ENCODE data around the gene HPGDS.

The HPGDS gene

DNA sequence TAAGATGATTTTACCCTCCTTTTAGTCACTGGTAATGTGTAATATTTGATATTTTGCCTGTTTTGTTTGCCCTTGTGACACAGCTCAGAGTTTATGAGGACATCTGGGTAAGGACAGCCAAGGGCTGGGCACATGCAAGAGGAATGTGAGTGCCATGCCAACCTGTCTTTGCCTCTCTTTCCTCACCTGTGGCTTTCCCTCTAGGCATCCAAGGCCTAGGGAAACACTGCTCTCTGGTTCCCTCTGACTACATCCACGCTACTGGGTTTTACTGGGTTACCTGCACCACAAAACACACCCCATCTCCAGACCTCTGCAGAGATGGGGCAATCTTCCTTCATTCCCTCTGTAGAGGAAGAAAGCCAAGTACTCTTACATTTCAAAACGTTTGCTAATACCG, 7.7 kb downstream of the HPGDS start:
- H3K4me1 ChIP-seq (ENCODE audit: control insufficient read depth, low read length): no peaks in the 10 kb centered on the region
- TF ChIP-seq EZH2phosphoT487 (IDR thresholded peaks at IDR 0.05; ENCODE audit: borderline replicate concordance, low read length): no peak
- TF ChIP-seq, protein P1, sequence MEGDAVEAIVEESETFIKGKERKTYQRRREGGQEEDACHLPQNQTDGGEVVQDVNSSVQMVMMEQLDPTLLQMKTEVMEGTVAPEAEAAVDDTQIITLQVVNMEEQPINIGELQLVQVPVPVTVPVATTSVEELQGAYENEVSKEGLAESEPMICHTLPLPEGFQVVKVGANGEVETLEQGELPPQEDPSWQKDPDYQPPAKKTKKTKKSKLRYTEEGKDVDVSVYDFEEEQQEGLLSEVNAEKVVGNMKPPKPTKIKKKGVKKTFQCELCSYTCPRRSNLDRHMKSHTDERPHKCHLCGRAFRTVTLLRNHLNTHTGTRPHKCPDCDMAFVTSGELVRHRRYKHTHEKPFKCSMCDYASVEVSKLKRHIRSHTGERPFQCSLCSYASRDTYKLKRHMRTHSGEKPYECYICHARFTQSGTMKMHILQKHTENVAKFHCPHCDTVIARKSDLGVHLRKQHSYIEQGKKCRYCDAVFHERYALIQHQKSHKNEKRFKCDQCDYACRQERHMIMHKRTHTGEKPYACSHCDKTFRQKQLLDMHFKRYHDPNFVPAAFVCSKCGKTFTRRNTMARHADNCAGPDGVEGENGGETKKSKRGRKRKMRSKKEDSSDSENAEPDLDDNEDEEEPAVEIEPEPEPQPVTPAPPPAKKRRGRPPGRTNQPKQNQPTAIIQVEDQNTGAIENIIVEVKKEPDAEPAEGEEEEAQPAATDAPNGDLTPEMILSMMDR (IDR thresholded peaks at IDR 0.05; ENCODE audit: low read depth, low read length, poor library complexity, severe bottlenecking): no peak
- H3K4me2 ChIP-seq (ENCODE audit: low read length): no peak overlapping the region

DNA sequence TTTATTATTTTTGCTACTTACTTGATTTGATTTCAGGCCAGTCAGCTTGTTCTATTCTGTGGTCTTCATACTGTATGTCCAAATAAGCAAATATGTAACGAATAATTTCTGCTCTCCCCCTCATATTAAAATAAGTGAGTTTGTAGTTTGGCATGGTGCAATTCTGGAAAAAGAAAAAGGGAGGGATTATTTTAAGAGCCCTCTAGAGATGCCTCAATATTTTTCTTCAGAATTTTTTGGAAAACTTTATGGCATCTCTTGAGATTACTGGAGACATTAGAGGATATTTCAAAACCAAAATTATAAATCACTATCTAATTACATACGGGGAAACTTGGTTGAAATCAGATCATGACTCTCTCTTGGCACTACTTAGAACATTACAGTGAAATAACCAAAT, 8.2 kb downstream of the HPGDS start:
- Histone ChIP-seq H4K20me1 (ENCODE audit: control insufficient read depth, insufficient read depth, low read depth, low read length) (no peaks in the 10 kb centered on the region), H3K4me2 (ENCODE audit: low read length) (no peak overlapping the region), H3K9me3 (ENCODE audit: control insufficient read depth, insufficient read depth, low read length) (no peaks in the 10 kb centered on the region), H3F3A (ENCODE audit: control insufficient read depth, insufficient read depth) (no peaks in the 10 kb centered on the region), H3K27ac (ENCODE audit: low read depth, low read length) (no peak overlapping the region), H3K36me3 (ENCODE audit: control insufficient read depth, low read length) (no peaks in the 10 kb centered on the region), H3K4me1 (ENCODE audit: control insufficient read depth, low read length) (no peaks in the 10 kb centered on the region), H3K79me2 (ENCODE audit: control insufficient read depth, low read length) (no peaks in the 10 kb centered on the region), H3K4me3 (ENCODE audit: low read length) (no peak overlapping the region), H3K27me3 (ENCODE audit: control insufficient read depth, low read length) (no peaks in the 10 kb centered on the region), H3K9me2 (replicated peaks; ENCODE audit: control insufficient read depth, low read length) (no peaks in the 10 kb centered on the region)
- TF ChIP-seq, protein P1 (IDR thresholded peaks at IDR 0.05; ENCODE audit: low read depth, low read length, poor library complexity, severe bottlenecking): no peak
- no peak for TF ChIP-seq EZH2phosphoT487 (IDR thresholded peaks at IDR 0.05; ENCODE audit: borderline replicate concordance, low read length)

More for the DNA sequence above, 7.7 kb downstream of the HPGDS start:
- H3K9me2 ChIP-seq (replicated peaks; ENCODE audit: control insufficient read depth, low read length): no peaks in the 10 kb centered on the region
- H3K27me3 ChIP-seq (ENCODE audit: control insufficient read depth, low read length): no peaks in the 10 kb centered on the region
- H3K9me3 ChIP-seq (ENCODE audit: control insufficient read depth, insufficient read depth, low read length): no peaks in the 10 kb centered on the region
- H3K36me3 ChIP-seq (ENCODE audit: control insufficient read depth, low read length): no peaks in the 10 kb centered on the region
- no peak overlapping the region for H3K4me3 ChIP-seq (ENCODE audit: low read length)
- H3K79me2 ChIP-seq (ENCODE audit: control insufficient read depth, low read length): no peaks in the 10 kb centered on the region
- H4K20me1 ChIP-seq (ENCODE audit: control insufficient read depth, insufficient read depth, low read depth, low read length): no peaks in the 10 kb centered on the region
- no peaks in the 10 kb centered on the region for H3F3A ChIP-seq (ENCODE audit: control insufficient read depth, insufficient read depth)
- H3K27ac ChIP-seq (ENCODE audit: low read depth, low read length): no peak overlapping the region

DNA sequence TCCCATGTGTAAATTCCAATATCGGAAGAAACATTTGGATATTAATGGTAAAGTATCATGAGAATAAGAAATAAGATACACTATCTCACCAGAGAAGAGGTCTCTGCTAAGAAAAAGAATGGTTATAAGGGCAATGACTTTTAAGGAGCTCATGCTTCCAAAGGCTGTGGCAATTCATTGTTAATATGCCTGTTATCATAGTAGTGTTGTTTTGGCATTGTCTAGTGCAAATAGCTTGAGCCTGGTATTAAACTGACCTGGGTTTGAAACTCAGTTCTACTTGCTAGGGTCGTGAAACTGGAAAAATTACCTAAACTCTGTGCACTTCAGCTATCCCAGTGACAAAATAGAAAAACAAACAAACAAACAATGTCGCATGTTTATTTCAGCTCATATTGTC, 8.8 kb downstream of the HPGDS start:
- Histone ChIP-seq H3K79me2 (ENCODE audit: control insufficient read depth, low read length) (no peaks in the 10 kb centered on the region), H3K27ac (ENCODE audit: low read depth, low read length) (no peak overlapping the region), H4K20me1 (ENCODE audit: control insufficient read depth, insufficient read depth, low read depth, low read length) (no peaks in the 10 kb centered on the region), H3F3A (ENCODE audit: control insufficient read depth, insufficient read depth) (no peaks in the 10 kb centered on the region), H3K4me1 (ENCODE audit: control insufficient read depth, low read length) (no peaks in the 10 kb centered on the region), H3K4me3 (ENCODE audit: low read length) (no peak overlapping the region), H3K4me2 (ENCODE audit: low read length) (no peak overlapping the region), H3K9me3 (ENCODE audit: control insufficient read depth, insufficient read depth, low read length) (no peaks in the 10 kb centered on the region), H3K36me3 (ENCODE audit: control insufficient read depth, low read length) (no peaks in the 10 kb centered on the region), H3K27me3 (ENCODE audit: control insufficient read depth, low read length) (no peaks in the 10 kb centered on the region), H3K9me2 (replicated peaks; ENCODE audit: control insufficient read depth, low read length) (no peaks in the 10 kb centered on the region)
- no peak for TF ChIP-seq EZH2phosphoT487 (IDR thresholded peaks at IDR 0.05; ENCODE audit: borderline replicate concordance, low read length)
- TF ChIP-seq, protein P1 (IDR thresholded peaks at IDR 0.05; ENCODE audit: low read depth, low read length, poor library complexity, severe bottlenecking): no peak
